HEK293T (cell line): ENCODE measurements around the gene KIFC1.

Experiments
- CTCF ChIA-PET: fragments of 350-600 bp; formaldehyde crosslinking; extraction: SDS; loops from one replicate; lab custom pipeline; 2021; ENCODE audit warnings: antibody characterized with exemption, inconsistent platforms; lab: Yijun Ruan, JAX
- POLR2A ChIA-PET: fragments of 350-600 bp; formaldehyde crosslinking; extraction: SDS; loops from one replicate; lab custom pipeline; 2020; ENCODE audit warnings: antibody characterized with exemption, inconsistent platforms; lab: Yijun Ruan, JAX
- DNase-seq: peaks from one replicate; pipeline ENCODE4 v3.0.0; 2012; ENCODE audit warnings: mixed read lengths; ENCODE audit errors: extremely low spot score
- ARNT ChIP-seq: fragments of 450-650 bp; IDR thresholded peaks from 2 replicates; pipeline ENCODE4 v1.6.1; 2017; ENCODE audit warnings: mild to moderate bottlenecking
- BHLHE40 ChIP-seq: fragments of 450-650 bp; IDR thresholded peaks from 2 replicates; pipeline ENCODE4 v1.6.1; 2016; ENCODE audit warnings: mild to moderate bottlenecking, moderate library complexity, borderline replicate concordance
- CTBP1 ChIP-seq: fragments of 450-650 bp; IDR thresholded peaks from 2 replicates; pipeline ENCODE4 v1.6.1; 2016; ENCODE audit warnings: borderline replicate concordance
- ELF4 ChIP-seq: fragments of 450-650 bp; IDR thresholded peaks from 2 replicates; pipeline ENCODE4 v1.6.1; 2017; ENCODE audit warnings: antibody characterized with exemption
- FOXA1 ChIP-seq: fragments of 450-650 bp; IDR thresholded peaks from 2 replicates; pipeline ENCODE4 v1.6.1; 2016; ENCODE audit warnings: mild to moderate bottlenecking
- FOXK2 ChIP-seq: fragments of 450-650 bp; IDR thresholded peaks from 2 replicates; pipeline ENCODE4 v1.6.1; 2016; ENCODE audit warnings: mild to moderate bottlenecking
- FOXM1 ChIP-seq: fragments of 450-650 bp; IDR thresholded peaks from 2 replicates; pipeline ENCODE4 v1.6.1; 2017; ENCODE audit warnings: mild to moderate bottlenecking, borderline replicate concordance
- HDGF ChIP-seq: fragments of 450-650 bp; IDR thresholded peaks from 2 replicates; pipeline ENCODE4 v1.6.1; 2017; ENCODE audit warnings: antibody characterized with exemption, borderline replicate concordance
- L3MBTL2 ChIP-seq: fragments of 450-650 bp; conservative IDR thresholded peaks from 2 replicates; pipeline ENCODE4 v1.6.1; 2016; ENCODE audit warnings: mild to moderate bottlenecking
- LEF1 ChIP-seq: fragments of 450-650 bp; IDR thresholded peaks from 2 replicates; pipeline ENCODE4 v1.6.1; 2017; ENCODE audit warnings: mild to moderate bottlenecking, borderline replicate concordance
- NFRKB ChIP-seq: fragments of 450-650 bp; IDR thresholded peaks from 2 replicates; pipeline ENCODE4 v1.6.1; 2016; ENCODE audit warnings: mild to moderate bottlenecking, moderate library complexity
- PKNOX1 ChIP-seq: fragments of 450-650 bp; IDR thresholded peaks from 2 replicates; pipeline ENCODE4 v1.6.1; 2016
- SP1 ChIP-seq: fragments of 450-650 bp; IDR thresholded peaks from 2 replicates; pipeline ENCODE4 v1.6.1; 2017
- SUZ12 ChIP-seq: fragments of 450-650 bp; IDR thresholded peaks from 2 replicates; pipeline ENCODE4 v1.6.1; 2016; ENCODE audit warnings: mild to moderate bottlenecking
- TARDBP ChIP-seq: fragments of 450-650 bp; IDR thresholded peaks from 2 replicates; pipeline ENCODE4 v1.6.1; 2016
- ZNF384 ChIP-seq: fragments of 450-650 bp; IDR thresholded peaks from 2 replicates; pipeline ENCODE4 v1.6.1; 2016

The KIFC1 gene

GRCh38 chr6:33432546-33432945 is 40.9 kb downstream of the KIFC1 start:
- no peak for TF ChIP-seq HDGF
- TF ChIP-seq L3MBTL2: no peak
- no peak for TF ChIP-seq PKNOX1
- no peak for TF ChIP-seq SUZ12
- TF ChIP-seq TARDBP: no peak
- no peak for TF ChIP-seq LEF1
- no peak for TF ChIP-seq FOXA1
- TF ChIP-seq SP1: no peak
- no peak for TF ChIP-seq FOXK2
- no peak for TF ChIP-seq ZNF384
- TF ChIP-seq ELF4: no peak
- no peak for TF ChIP-seq NFRKB
- no peak for DNase-seq
- ChIA-PET POLR2A (interaction anchor here (0.6 to 1.5 kb wide), 2 partner anchors 22 to 138 kb away, joined by 3 to 8 read pairs; partner anchors contain the start of gene ZBTB9), CTCF (no interaction called here)

GRCh38 chr6:33433001-33433543 is 41.4 kb downstream of the KIFC1 start:
- DNase-seq: no peak
- TF ChIP-seq PKNOX1: no peak
- no peak for TF ChIP-seq FOXA1
- no peak for TF ChIP-seq TARDBP
- TF ChIP-seq NFRKB: no peak
- no peak for TF ChIP-seq HDGF
- no peak for TF ChIP-seq SP1
- no peak for TF ChIP-seq ELF4
- TF ChIP-seq FOXM1: no peak
- TF ChIP-seq SUZ12: no peak
- no peak for TF ChIP-seq L3MBTL2
- TF ChIP-seq FOXK2: no peak
- no peak for TF ChIP-seq LEF1
- no peak for TF ChIP-seq ZNF384
- no peak for TF ChIP-seq ARNT
- CTCF ChIA-PET: interaction anchor here (1.5 kb wide), 1 partner anchor 15 kb away, joined by 4 read pairs; the partner anchor contains the start of gene CUTA
- POLR2A ChIA-PET: interaction anchor here (0.6 to 1.5 kb wide), 2 partner anchors 21 to 138 kb away, joined by 3 to 8 read pairs; partner anchors contain the start of gene ZBTB9

- no peak for DNase-seq
- POLR2A ChIA-PET: interaction anchor here (1.5 to 1.7 kb wide), 2 partner anchors 8 to 20 kb away, joined by 4 to 8 read pairs; partner anchors contain the start of gene ZBTB9
- CTCF ChIA-PET: interaction anchor here (0.6 to 1.5 kb wide), 2 partner anchors 15 to 462 kb away, joined by 3 to 4 read pairs; partner anchors contain the start of gene CUTA
- TF ChIP-seq BHLHE40 (no peak), LEF1 (no peak), HDGF (no peak), ELF4 (no peak), SUZ12 (no peak), FOXK2 (no peak), TARDBP (no peak), ARNT (no peak), L3MBTL2 (no peak), CTBP1 (no peak), FOXA1 (no peak), PKNOX1 (no peak), SP1 (no peak), NFRKB (no peak)
Observed at GRCh38 chr6:33433544-33434191, 42.0 kb downstream of the KIFC1 start.

GRCh38 chr6:33434961-33435360 is 43.3 kb downstream of the KIFC1 start:
- ChIA-PET CTCF (no interaction called here), POLR2A (interaction anchor here (1.7 kb wide), 1 partner anchor 9 kb away, joined by 4 read pairs; no protein-coding TSS in a partner anchor)
- TF ChIP-seq SP1 (no peak), LEF1 (no peak), PKNOX1 (no peak), ELF4 (no peak)
- no peak for DNase-seq

- TF ChIP-seq ELF4 (no peak), ARNT (no peak), ZNF384 (no peak), PKNOX1 (no peak), FOXA1 (no peak), TARDBP (no peak)
- ChIA-PET CTCF (no interaction called here), POLR2A (interaction anchor here (1.5 kb wide), 1 partner anchor 17 kb away, joined by 5 read pairs; the partner anchor contains the start of gene ZBTB9)
- DNase-seq: no peak
Observed at GRCh38 chr6:33437666-33438065, 46.0 kb downstream of the KIFC1 start.
